K562 (cell line): ENCODE measurements around the gene HPCA. TPM values are rescaled to one million over a fixed set of nuclear protein-coding genes. Genes with fewer than 3 reads are reported as not detected.

Experiments
- ATAC-seq: fragments of 200-7000 bp; cut with Tn5 transposase; 3 replicates; pipeline ENCODE4 v1.9.1; 2020; ENCODE audit warnings: moderate library complexity
- BruUV-seq: library from RNA; stranded (reverse); fragments of 400-500 nt; replicated peaks from 2 replicates; lab custom pipeline; 2021; lab: Mats Ljungman, UMichigan
- CTCF ChIA-PET: fragments of 300-600 bp; formaldehyde crosslinking; extraction: SDS; loops from one replicate; lab custom pipeline; 2021; ENCODE audit warnings: low intra/inter-chr PET ratio; lab: Yijun Ruan, JAX
- POLR2A ChIA-PET: fragments of 300-600, 350-650 bp; sonication (Branson Sonifier 250); formaldehyde crosslinking; extraction: SDS; loops from one replicate; lab custom pipeline; 2021; ENCODE audit warnings: antibody characterized with exemption, inconsistent platforms; lab: Yijun Ruan, JAX
- DNase-seq, 4 experiments: peaks; one replicate each; pipeline versions ENCODE4 v3.0.0 to v3.0.0-alpha.2; 2011 to 2018; ENCODE audit warnings: low spot score in 3 of 4, mixed read lengths in 3 of 4; ENCODE audit errors: extremely low read depth in 1 of 4
- FAIRE-seq: peaks from 2 replicates; lab custom pipeline; 2011; peaks lifted over from hg19 to GRCh38; lab: Jason Lieb, UNC
- H2AFZ ChIP-seq: 2 replicates; pipeline ENCODE4 v1.6.0; 2011; ENCODE audit warnings: low read depth, low read length, control low read depth, inconsistent platforms
- H3K27ac ChIP-seq: fragments of 200-600 bp; 3 replicates; pipeline ENCODE4 v1.8.0; 2011; ENCODE audit warnings: low read depth, mild to moderate bottlenecking, control low read depth, inconsistent platforms, low read length, moderate library complexity, mixed read lengths; ENCODE audit errors: extremely low read depth
- H3K27me3 ChIP-seq, 2 experiments: fragments of 300-600 bp in 1 of 2; 2 replicates in 1 of 2; 3 replicates in 1 of 2; pipeline versions ENCODE4 v1.6.0 to v1.8.0; 2011; ENCODE audit warnings: inconsistent platforms in 2 of 2, low read length in 2 of 2, mild to moderate bottlenecking in 1 of 2, mixed read lengths in 1 of 2, moderate library complexity in 1 of 2; ENCODE audit not compliant: control insufficient read depth in 2 of 2, insufficient read depth in 2 of 2
- H3K36me3 ChIP-seq: fragments of 300-600 bp; 3 replicates; pipeline ENCODE4 v1.8.0; 2011; ENCODE audit warnings: mild to moderate bottlenecking, low read length, inconsistent platforms; ENCODE audit not compliant: control insufficient read depth, insufficient read depth
- H3K4me1 ChIP-seq, 2 experiments: fragments of 200-600 bp in 1 of 2; replicated peaks in 1 of 2; 2 replicates in 1 of 2; 3 replicates in 1 of 2; pipeline versions ENCODE4 v1.5.1 to v1.8.0; 2011; ENCODE audit warnings: inconsistent platforms in 2 of 2, low read length in 2 of 2, mild to moderate bottlenecking in 1 of 2, mixed read lengths in 1 of 2, moderate library complexity in 1 of 2; ENCODE audit not compliant: control insufficient read depth in 2 of 2, insufficient read depth in 2 of 2
- H3K4me2 ChIP-seq: 2 replicates; pipeline ENCODE4 v1.6.1; 2011; ENCODE audit warnings: low read length, control low read depth, inconsistent platforms, mixed read lengths; ENCODE audit not compliant: insufficient read depth
- H3K4me3 ChIP-seq: fragments of 200-600 bp; sonication (generic), shearing (Covaris generic); 2 replicates; pipeline ENCODE4 v1.5.1; 2016; ENCODE audit warnings: control low read depth, inconsistent platforms
- H3K79me2 ChIP-seq: fragments of 200-600 bp; 3 replicates; pipeline ENCODE4 v1.8.0; 2011; ENCODE audit warnings: low read length, inconsistent platforms; ENCODE audit not compliant: control insufficient read depth, insufficient read depth
- H3K9ac ChIP-seq, 2 experiments: 2 replicates each; pipeline versions ENCODE4 v1.6.0 to v1.6.1; 2011; ENCODE audit warnings: low read depth in 2 of 2, low read length in 2 of 2, control low read depth in 1 of 2, inconsistent platforms in 1 of 2, mild to moderate bottlenecking in 1 of 2, mixed read lengths in 1 of 2; ENCODE audit not compliant: insufficient read depth in 1 of 2
- H3K9me1 ChIP-seq: one replicate; pipeline ENCODE4 v1.6.0; 2011; ENCODE audit warnings: inconsistent platforms, mild to moderate bottlenecking, low read length, moderate library complexity; ENCODE audit not compliant: control insufficient read depth, insufficient read depth
- H3K9me3 ChIP-seq: replicated peaks from 2 replicates; pipeline ENCODE4 v1.5.1; 2011; ENCODE audit warnings: low read depth, low read length, inconsistent platforms; ENCODE audit not compliant: control insufficient read depth, insufficient read depth
- H4K20me1 ChIP-seq: replicated peaks from 2 replicates; pipeline ENCODE4 v1.6.1; 2011; ENCODE audit warnings: low read length, inconsistent platforms, mixed read lengths; ENCODE audit not compliant: control insufficient read depth, insufficient read depth
- CHAMP1 ChIP-seq: fragments of 450-650 bp; IDR thresholded peaks from 2 replicates; pipeline ENCODE4 v1.6.1; 2016; ENCODE audit warnings: mild to moderate bottlenecking
- HMBOX1 ChIP-seq: sonication (generic); IDR thresholded peaks from 2 replicates; pipeline ENCODE4 v1.6.1; 2016
- MTA3 ChIP-seq: fragments of 450-650 bp; formaldehyde crosslinking; IDR thresholded peaks from 2 replicates; pipeline ENCODE4 v1.6.1; 2017; ENCODE audit warnings: mild to moderate bottlenecking, borderline replicate concordance
- ZNF644 ChIP-seq: fragments of 200-800 bp; sonication (Bioruptor generic); IDR thresholded peaks from 2 replicates; pipeline ENCODE4 v1.6.1; 2016; ENCODE audit warnings: low read depth, missing genetic modification characterization, missing compliant biosample characterization
- WGBS: fragments of 100-300 bp; shearing (Covaris generic); methylation state at CpG from one replicate; pipeline ENCODE4 v1.1.6; 2016; ENCODE audit warnings: low coverage, mixed read lengths; ENCODE audit not compliant: insufficient coverage; ENCODE audit errors: missing lambda C conversion rate; 5-methylcytosine and 5-hydroxymethylcytosine counted together
- in situ Hi-C: fragments of 300-500 bp; cut with MboI; formaldehyde crosslinking; loops from 4 replicates; pipeline ENCODE4 v1.15.0; 2018; ENCODE audit warnings: inconsistent platforms, mixed read lengths
- intact Hi-C: fragments of 100-400 bp; cut with micrococcal nuclease; formaldehyde crosslinking; loops from 2 replicates; pipeline ENCODE4 v1.14.2; 2022
- polyA plus RNA-seq, 8 experiments: library from polyadenylated mRNA; depleted of rRNA in 4 of 8; stranded (reverse) in 5 of 8; unstranded in 3 of 8; fragments of >200 nt; fragmentation: Nextera tagmentation in 2 of 8; fragmentation: Illumina TruSeq in 1 of 8; extraction: Ambion mirVana in 2 of 8; extraction: Trizol in 1 of 8; gene quantifications; 2 replicates each; pipeline versions ENCODE4 v1.2.1 to v1.2.3, GENCODE V29; 2011 to 2014; ENCODE audit warnings: inconsistent platforms in 1 of 8, missing spikeins in 1 of 8
- total RNA-seq, 7 experiments: library from RNA; depleted of rRNA in 6 of 7; stranded (reverse); fragments of >200 nt in 6 of 7; fragmentation: Illumina TruSeq in 2 of 7; extraction: Trizol in 2 of 7; gene quantifications; 2 replicates each; pipeline versions ENCODE4 v1.2.1 to v1.2.3, GENCODE V29; 2011 to 2021; ENCODE audit warnings: low replicate concordance in 1 of 7

HPCA gene
- total and polyA plus RNA-seq, 9 of the 15 experiments (the other 6 are each of a cell fraction or from before 2014, with no cell fraction given) = not detected

DNA sequence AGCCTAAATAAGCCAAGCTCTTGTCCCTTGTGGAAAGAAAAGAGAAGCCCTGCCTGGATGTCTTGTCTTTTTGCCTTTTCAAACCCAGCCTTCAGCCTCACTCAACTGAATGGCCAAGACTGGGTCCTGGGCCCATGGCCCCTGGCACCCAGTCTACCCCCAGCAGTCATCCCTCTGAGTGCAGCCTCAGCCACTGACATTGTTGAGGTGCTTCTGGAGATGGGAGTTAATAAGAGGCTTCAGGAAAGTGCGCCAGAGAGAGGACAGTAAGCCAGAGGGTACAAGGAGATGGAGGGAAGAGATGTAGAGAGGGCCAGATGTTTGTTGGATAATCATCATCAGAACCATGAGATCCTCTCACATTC, 22.4 kb upstream of the HPCA start:
- WGBS = 67% methylated on average over 1 of the region's 1 CpG
- POLR2A ChIA-PET = interaction anchor here (1.3 to 1.6 kb wide), 2 partner anchors 14 to 88 kb away, joined by 5 to 7 read pairs; no protein-coding TSS in a partner anchor
- intact Hi-C loops = no loop called here

More for the DNA sequence above, 22.4 kb upstream of the HPCA start:
- Histone ChIP-seq H3K9ac (no peak overlapping the region), H3K9me3 (no peaks in the 10 kb centered on the region), H3K79me2 (no peaks in the 10 kb centered on the region), H3K4me1 (peaks cover 0 to 3% of the 10 kb centered on the region in 2 experiments; a peak in 1 of 5 replicates), H3K4me2 (no peak overlapping the region), H4K20me1 (no peaks in the 10 kb centered on the region), H3K27me3 (no peaks in the 10 kb centered on the region), H2AFZ (no peak overlapping the region), H3K4me3 (no peak overlapping the region), H3K27ac (no peak overlapping the region), H3K9me1 (no peaks in the 10 kb centered on the region), H3K36me3 (peaks cover 32% of the 10 kb centered on the region; the same call in 2 of the 3 replicates)
- TF ChIP-seq MTA3 (no peak), ZNF644 (tag) (no peak), CHAMP1 (no peak), HMBOX1 (no peak)
- CTCF ChIA-PET = no interaction called here
- ATAC-seq (no peak), FAIRE-seq (no peak), DNase-seq (no peak)
- BruUV-seq = no TSS peak
- in situ Hi-C loops = no loop called here
